Retina (tissue), 1 donor: ENCODE measurements around the gene ARFGEF3.
"Not testable (repeated sequence)": the region's sequence is repeated elsewhere in the genome, so short reads cannot be mapped to it uniquely, and the experiment has no call there.

Experiments used
- DNase-seq: peaks from one replicate; pipeline ENCODE4 v3.0.0-alpha.2; 2016

The ARFGEF3 gene

GRCh38 chr6:138310294-138310693 lies 148.6 kb downstream of the ARFGEF3 start:
- no peak for DNase-seq

GRCh38 chr6:138310821-138311220 lies 149.1 kb downstream of the ARFGEF3 start:
- no peak for DNase-seq

GRCh38 chr6:138311268-138311667 lies 149.5 kb downstream of the ARFGEF3 start:
- no peak for DNase-seq

GRCh38 chr6:138318741-138319375 lies 157.1 kb downstream of the ARFGEF3 start:
- DNase-seq: no peak

- DNase-seq: no peak
These were observed 160.2 kb downstream of the ARFGEF3 start for GRCh38 chr6:138321934-138322333.

- DNase-seq: no peak
These were observed 162.1 kb downstream of the ARFGEF3 start for GRCh38 chr6:138323821-138324220.

GRCh38 chr6:138328210-138328609 lies 166.5 kb downstream of the ARFGEF3 start:
- no peak for DNase-seq

GRCh38 chr6:138330763-138331162 lies 169.0 kb downstream of the ARFGEF3 start:
- DNase-seq: no peak

- no peak for DNase-seq
These were observed 169.7 kb downstream of the ARFGEF3 start for GRCh38 chr6:138331444-138331843.

GRCh38 chr6:138331984-138332383 lies 170.2 kb downstream of the ARFGEF3 start:
- DNase-seq: no peak

- DNase-seq: no peak
These were observed 172.3 kb downstream of the ARFGEF3 start for GRCh38 chr6:138334000-138334399.

- no peak for DNase-seq
These were observed 173.2 kb downstream of the ARFGEF3 start for GRCh38 chr6:138334963-138335362.

- no peak for DNase-seq
These were observed 174.5 kb downstream of the ARFGEF3 start for GRCh38 chr6:138336221-138336620.

GRCh38 chr6:138337076-138337475 lies 175.3 kb downstream of the ARFGEF3 start:
- DNase-seq: no peak

- no peak for DNase-seq
These were observed 177.3 kb downstream of the ARFGEF3 start for GRCh38 chr6:138339024-138339423.

- DNase-seq: no peak
These were observed 179.4 kb downstream of the ARFGEF3 start for GRCh38 chr6:138341176-138341575.

GRCh38 chr6:138343112-138343511 lies 181.4 kb downstream of the ARFGEF3 start:
- DNase-seq: no peak

GRCh38 chr6:138345565-138346285 lies 184.0 kb downstream of the ARFGEF3 start:
- DNase-seq: no peak

- DNase-seq: no peak
These were observed 184.8 kb downstream of the ARFGEF3 start for GRCh38 chr6:138346302-138347195.

- no peak for DNase-seq
These were observed 186.1 kb downstream of the ARFGEF3 start for GRCh38 chr6:138347864-138348263.

- no peak for DNase-seq
These were observed 188.2 kb downstream of the ARFGEF3 start for GRCh38 chr6:138349891-138350290.

GRCh38 chr6:138357928-138358327 lies 196.2 kb downstream of the ARFGEF3 start:
- no peak for DNase-seq

GRCh38 chr6:138368684-138369083 lies 206.9 kb downstream of the ARFGEF3 start:
- DNase-seq: not testable (repeated sequence)
